Measurements from ENCODE around the gene GAS2L2. TPM values are rescaled to one million over a fixed set of nuclear protein-coding genes. Genes with fewer than 3 reads are reported as not detected.
"Not testable (repeated sequence)": the region's sequence is repeated elsewhere in the genome, so short reads cannot be mapped to it uniquely, and the experiment has no call there.

The GAS2L2 gene
- total RNA-seq, 1 donor from 2014 or later: 0.22 TPM

DNA sequence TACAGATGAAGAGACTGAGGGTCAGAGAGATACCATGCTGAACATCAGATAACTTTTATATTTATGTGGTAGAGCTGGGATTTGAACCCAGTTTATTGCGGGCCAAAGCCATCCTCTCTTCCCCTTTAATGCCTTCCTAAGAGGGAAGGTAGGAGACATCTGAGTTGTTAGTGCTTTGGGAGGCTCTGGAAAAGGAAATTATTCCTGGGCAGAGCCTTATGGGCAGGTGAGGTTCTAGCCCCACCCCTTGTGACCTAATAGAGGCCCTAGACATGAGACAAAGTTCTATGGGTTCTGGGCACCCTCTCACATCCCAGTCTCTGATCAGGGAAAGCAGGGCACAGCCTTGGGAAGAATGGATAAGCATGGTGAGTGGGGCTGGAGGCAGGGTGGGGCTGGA, 7.5 kb upstream of the GAS2L2 start, which contains the start of gene C17orf50:
TSS of gene C17orf50 (plus strand) at position 301 of the 400 bp plus-strand sequence. CDS start at position 356, 55 bp downstream.
- Mint-ChIP-seq H3K4me3 (no peak within 1 kb of the TSS), H3K27ac (no peak within 1 kb of the TSS), H3K36me3 (no peaks in the 10 kb centered on the region), H3K9me3 (no peaks in the 10 kb centered on the region), H3K27me3 (no peaks in the 10 kb centered on the region), H3K4me1 (ENCODE audit: unreplicated experiment) (peaks cover 10% of the 10 kb centered on the region)
- TF ChIP-seq, protein P1, sequence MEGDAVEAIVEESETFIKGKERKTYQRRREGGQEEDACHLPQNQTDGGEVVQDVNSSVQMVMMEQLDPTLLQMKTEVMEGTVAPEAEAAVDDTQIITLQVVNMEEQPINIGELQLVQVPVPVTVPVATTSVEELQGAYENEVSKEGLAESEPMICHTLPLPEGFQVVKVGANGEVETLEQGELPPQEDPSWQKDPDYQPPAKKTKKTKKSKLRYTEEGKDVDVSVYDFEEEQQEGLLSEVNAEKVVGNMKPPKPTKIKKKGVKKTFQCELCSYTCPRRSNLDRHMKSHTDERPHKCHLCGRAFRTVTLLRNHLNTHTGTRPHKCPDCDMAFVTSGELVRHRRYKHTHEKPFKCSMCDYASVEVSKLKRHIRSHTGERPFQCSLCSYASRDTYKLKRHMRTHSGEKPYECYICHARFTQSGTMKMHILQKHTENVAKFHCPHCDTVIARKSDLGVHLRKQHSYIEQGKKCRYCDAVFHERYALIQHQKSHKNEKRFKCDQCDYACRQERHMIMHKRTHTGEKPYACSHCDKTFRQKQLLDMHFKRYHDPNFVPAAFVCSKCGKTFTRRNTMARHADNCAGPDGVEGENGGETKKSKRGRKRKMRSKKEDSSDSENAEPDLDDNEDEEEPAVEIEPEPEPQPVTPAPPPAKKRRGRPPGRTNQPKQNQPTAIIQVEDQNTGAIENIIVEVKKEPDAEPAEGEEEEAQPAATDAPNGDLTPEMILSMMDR (conservative IDR thresholded peaks at IDR 0.05): no peak
- DNase-seq (ENCODE audit: extremely low spot score, unreplicated experiment): no peak

DNA sequence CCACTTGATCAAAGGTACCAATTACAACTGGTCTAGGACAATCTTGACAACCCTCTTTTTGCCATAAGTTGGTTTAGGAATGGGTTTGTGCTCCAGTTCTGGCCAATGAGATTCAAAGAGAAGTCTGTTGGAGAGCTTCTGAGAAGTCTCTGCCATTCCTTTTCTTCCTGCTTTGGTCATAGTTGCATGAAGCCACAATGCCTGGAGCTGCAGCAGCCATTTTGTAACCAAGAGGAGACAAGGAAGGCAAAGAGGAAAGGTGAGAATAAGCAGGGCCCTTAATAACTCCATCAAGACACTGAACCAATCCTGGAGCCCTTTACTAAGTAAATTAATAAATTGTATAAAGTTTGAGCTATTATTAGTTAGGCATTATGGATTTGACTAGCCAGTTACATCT, 4.2 kb upstream of the GAS2L2 start:
- H3K27me3 Mint-ChIP-seq: peaks cover 12% of the 10 kb centered on the region
- no peak overlapping the region for H3K4me3 Mint-ChIP-seq
- no peaks in the 10 kb centered on the region for H3K4me1 Mint-ChIP-seq (ENCODE audit: unreplicated experiment)
- H3K36me3 Mint-ChIP-seq: no peaks in the 10 kb centered on the region
- TF ChIP-seq, protein P1 (conservative IDR thresholded peaks at IDR 0.05): no peak
- H3K9me3 Mint-ChIP-seq: no peaks in the 10 kb centered on the region
- no peak for DNase-seq (ENCODE audit: extremely low spot score, unreplicated experiment)
- H3K27ac Mint-ChIP-seq: no peak overlapping the region

GRCh38 chr17:35752471-35752870, 568 bp downstream of the GAS2L2 start:
- Mint-ChIP-seq H3K9me3 (no peaks in the 10 kb centered on the region), H3K36me3 (no peaks in the 10 kb centered on the region), H3K27me3 (peaks cover 42% of the 10 kb centered on the region), H3K4me3 (no peak overlapping the region), H3K4me1 (ENCODE audit: unreplicated experiment) (peaks cover 4% of the 10 kb centered on the region), H3K27ac (no peak overlapping the region)
- DNase-seq (ENCODE audit: extremely low spot score, unreplicated experiment): no peak
- TF ChIP-seq, protein P1 (conservative IDR thresholded peaks at IDR 0.05): no peak

- H3K27me3 Mint-ChIP-seq: peaks cover 44% of the 10 kb centered on the region
- H3K4me3 Mint-ChIP-seq; DNase-seq (ENCODE audit: extremely low spot score, unreplicated experiment); H3K27ac Mint-ChIP-seq; H3K9me3 Mint-ChIP-seq; H3K4me1 Mint-ChIP-seq (ENCODE audit: unreplicated experiment); H3K36me3 Mint-ChIP-seq: not testable (repeated sequence)
Observed at GRCh38 chr17:35751541-35751940, 1.5 kb downstream of the GAS2L2 start.

GRCh38 chr17:35750526-35751395, 2.3 kb downstream of the GAS2L2 start:
- peaks cover 44% of the 10 kb centered on the region for H3K27me3 Mint-ChIP-seq
- no peak overlapping the region for H3K27ac Mint-ChIP-seq
- H3K36me3 Mint-ChIP-seq: no peaks in the 10 kb centered on the region
- H3K9me3 Mint-ChIP-seq: no peaks in the 10 kb centered on the region
- peak overlapping the region; percentile 47 for H3K4me3 Mint-ChIP-seq
- no peak for DNase-seq (ENCODE audit: extremely low spot score, unreplicated experiment)
- TF ChIP-seq, protein P1 (conservative IDR thresholded peaks at IDR 0.05): no peak
- peaks cover 4% of the 10 kb centered on the region for H3K4me1 Mint-ChIP-seq (ENCODE audit: unreplicated experiment)

All from type B pancreatic cell (in vitro differentiated cells).